Heart left ventricle (tissue), 13 donors: ENCODE results near the gene ABHD12B.

Experiments
- CTCF ChIP-seq, 12 donors: fragments of 200-600 bp; sonication (generic) in 4 of 12; IDR thresholded peaks; one replicate each; pipeline versions ENCODE4 v1.5.0 to v1.8.0; 2018 to 2022; ENCODE audit warnings: antibody characterized with exemption in 12 of 12, mild to moderate bottlenecking in 5 of 12
- POLR2A ChIP-seq, 2 donors: fragments of 450-650 bp; IDR thresholded peaks; one replicate each; pipeline ENCODE4 v1.6.1; 2017; ENCODE audit warnings: antibody characterized with exemption in 2 of 2, mild to moderate bottlenecking in 2 of 2, moderate library complexity in 2 of 2
- donor health status: ischemic (EF 13 %, LVEDD 7.1; RV severe dilation, severe dysfunction).
- donor health status: DM: no; HTN: yes; CAD: no.
- donor health status: DM: no; HTN: no; CAD: no.
- donor health status: ischemic (EF 25% LVEDD 6.9; RV normal size, moderate dysfunction).
- donor health status: ischemic (EF 25% LVEDD 5.7; RV mildly dilated, moderate dysfunction).
- donor health status: ischemic (EF 35%, LVEDD 5.7; RV mildly dilated, moderate dysfunction).
- donor health status: nonischemic (EF 11% LVEDD 7.7; RV severe dilation, severe dysfunction).
- donor health status: DM: yes; HTN: yes; CAD: no.
- donor health status: PGD.
- donor health status: ischemic (EF 29% LVEDD 5.4; RV normal size, mild dysfunction).
- donor health status: nonischemic (EF 23%, LVEDD 6.1; RV moderate dilation, normal function).

GRCh38 chr14:50951032-50951431 lies 79.2 kb downstream of the ABHD12B start:
- TF ChIP-seq CTCF (IDR thresholded peaks at IDR 0.05) (no peak), POLR2A (IDR thresholded peaks at IDR 0.05) (no peak)
